Lung microvascular endothelial cell (primary cell): ENCODE data around the gene MTNR1B. TPM values are rescaled to one million over a fixed set of nuclear protein-coding genes. Genes with fewer than 3 reads are reported as not detected.
A peak's percentile ranks its signal among the peaks of the same experiment; 100 is the strongest.

Experiments
- DNase-seq, 2 donors: peaks; one replicate each; pipeline versions ENCODE4 v3.0.0 to v3.0.0-alpha.2; 2010; ENCODE audit warnings: low read depth in 2 of 2
- total RNA-seq: library from RNA; depleted of rRNA; stranded (reverse); fragments of >200 nt; gene quantifications from 2 replicates; pipeline ENCODE4 v1.2.1, GENCODE V29; 2014

Gene MTNR1B
- total RNA-seq, 1 donor from 2014 or later = not detected

- DNase-seq = no peak
These were observed 8.0 kb downstream of the MTNR1B start for GRCh38 chr11:92977401-92977800.

GRCh38 chr11:92978271-92979111 is 9.0 kb downstream of the MTNR1B start:
- peak in 1 of 2 donors; percentile 34 for DNase-seq

- DNase-seq = peak in 1 of 2 donors; percentile 19
These were observed 9.7 kb downstream of the MTNR1B start for GRCh38 chr11:92979176-92979575.

GRCh38 chr11:92980312-92980711 is 10.9 kb downstream of the MTNR1B start:
- DNase-seq = no peak

GRCh38 chr11:92981508-92982043 is 12.1 kb downstream of the MTNR1B start:
- no peak for DNase-seq

- no peak for DNase-seq
These were observed 17.1 kb downstream of the MTNR1B start for GRCh38 chr11:92986585-92986984.

GRCh38 chr11:92993004-92993403 is 23.6 kb downstream of the MTNR1B start:
- DNase-seq = no peak

- peak; percentile 41 to 90 for DNase-seq
These were observed 31.3 kb downstream of the MTNR1B start for GRCh38 chr11:93000511-93001476.

GRCh38 chr11:93001806-93002205 is 32.4 kb downstream of the MTNR1B start:
- no peak for DNase-seq

- no peak for DNase-seq
These were observed 32.9 kb downstream of the MTNR1B start for GRCh38 chr11:93002380-93002779.

- DNase-seq = no peak
These were observed 35.8 kb downstream of the MTNR1B start for GRCh38 chr11:93005239-93005638.

GRCh38 chr11:93013646-93014045 is 44.2 kb downstream of the MTNR1B start:
- DNase-seq = no peak

- no peak for DNase-seq
These were observed 47.1 kb downstream of the MTNR1B start for GRCh38 chr11:93016595-93016994.

- DNase-seq = peak in 1 of 2 donors; percentile 49
These were observed 48.6 kb downstream of the MTNR1B start for GRCh38 chr11:93017821-93018690.

GRCh38 chr11:93020248-93021046 is 51.0 kb downstream of the MTNR1B start:
- peak; percentile 33 to 77 for DNase-seq

- DNase-seq = peak in 1 of 2 donors; percentile 37
These were observed 54.9 kb downstream of the MTNR1B start for GRCh38 chr11:93024369-93024768.

GRCh38 chr11:93025558-93026255 is 56.3 kb downstream of the MTNR1B start:
- no peak for DNase-seq

GRCh38 chr11:93028960-93029522 is 59.6 kb downstream of the MTNR1B start:
- no peak for DNase-seq

GRCh38 chr11:93031386-93031785 is 61.9 kb downstream of the MTNR1B start:
- DNase-seq = peak in 1 of 2 donors; percentile 17
